HG03159 (cell line): ENCODE results near the gene GALT.

ENCODE experiments used
- ATAC-seq: cut with Tn5 transposase; IDR thresholded peaks from one replicate; pipeline ENCODE4 v1.9.1; 2021; ENCODE audit warnings: mild to moderate bottlenecking, moderate library complexity; ENCODE audit not compliant: unreplicated experiment

Gene GALT

DNA sequence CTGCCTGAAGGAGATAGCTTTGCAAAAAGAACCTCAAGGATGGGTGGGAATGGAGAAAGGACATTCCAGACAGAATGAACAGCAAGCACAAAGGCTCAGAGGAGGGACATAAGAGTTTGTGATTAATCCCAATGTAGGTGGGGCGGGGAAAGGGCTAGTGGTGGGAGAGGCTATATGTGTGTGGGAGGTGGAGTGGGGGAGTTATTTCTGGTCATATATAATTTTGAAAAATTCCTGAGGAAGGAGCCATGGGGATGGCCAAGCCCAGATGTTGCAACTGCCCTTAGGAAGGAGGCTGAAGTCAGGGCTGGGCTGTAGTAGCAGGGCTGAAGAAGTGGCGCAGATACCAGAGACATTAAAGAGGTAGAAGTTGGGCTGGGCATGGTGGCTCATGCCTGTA lies 29.4 kb downstream of the GALT start:
- no peak for ATAC-seq

- ATAC-seq, result no peak
Observed at GRCh38 chr9:34684145-34684544, 37.7 kb downstream of the GALT start.

- ATAC-seq, result no peak
Observed at GRCh38 chr9:34684816-34685215, 38.3 kb downstream of the GALT start.

GRCh38 chr9:34685591-34685990 lies 39.1 kb downstream of the GALT start:
- ATAC-seq, result no peak

GRCh38 chr9:34686231-34686630 lies 39.8 kb downstream of the GALT start:
- ATAC-seq, result no peak

DNA sequence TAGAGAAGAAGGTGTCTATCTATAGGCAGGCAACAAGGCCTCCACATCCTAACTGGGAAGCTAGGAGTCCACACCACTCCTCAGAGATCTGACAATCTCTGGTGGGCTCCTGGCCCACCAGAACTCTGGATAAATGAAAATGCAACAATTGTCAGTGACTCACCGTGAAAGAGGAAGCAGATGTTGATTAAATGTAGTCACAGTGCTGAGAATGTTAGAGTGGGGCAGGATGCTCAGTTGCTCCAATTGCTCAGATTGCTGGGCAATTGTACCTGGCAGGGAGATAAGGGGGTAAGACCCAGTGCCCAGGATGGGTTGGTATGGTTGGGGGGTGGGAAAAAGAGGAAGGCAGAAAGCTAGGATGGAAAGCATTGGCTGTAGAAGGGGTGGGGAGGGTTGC lies 40.3 kb downstream of the GALT start:
- ATAC-seq, result no peak

DNA sequence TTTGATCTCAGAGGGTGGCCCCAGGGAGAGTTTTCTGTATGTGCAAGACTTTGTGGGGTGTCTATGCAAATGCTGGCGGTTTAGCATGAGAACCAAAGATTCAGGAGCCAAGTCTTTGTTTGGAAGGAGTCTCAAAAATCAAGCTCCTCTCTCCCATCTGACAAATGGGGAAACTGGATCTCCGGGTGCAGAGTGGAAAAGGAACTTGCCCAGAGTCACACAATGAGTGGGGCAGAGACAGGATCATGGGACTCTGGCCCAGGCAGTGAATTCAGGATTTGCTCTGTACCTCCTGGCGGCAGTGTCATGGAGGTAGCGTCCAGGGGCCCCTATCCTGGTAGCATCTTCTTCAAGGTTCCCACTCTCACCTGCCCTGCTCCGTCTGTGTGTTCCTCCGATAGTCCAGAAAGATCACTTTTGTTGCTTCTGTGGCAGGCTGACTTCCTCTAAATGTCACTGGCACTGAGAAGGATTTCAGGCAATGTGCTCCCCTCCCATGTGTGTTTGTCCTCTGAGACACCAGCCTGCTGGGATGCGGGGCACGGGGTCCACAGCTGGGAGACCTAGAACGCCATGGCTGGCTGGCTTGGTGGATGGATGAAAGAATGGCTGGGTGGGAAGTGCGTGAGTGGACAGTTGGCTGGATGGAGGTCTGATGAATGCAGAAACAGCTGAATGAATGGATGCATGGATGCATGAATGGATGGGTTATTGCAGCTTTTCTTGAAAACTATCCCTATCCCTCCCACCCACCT lies 41.0 kb downstream of the GALT start:
- no peak for ATAC-seq

DNA sequence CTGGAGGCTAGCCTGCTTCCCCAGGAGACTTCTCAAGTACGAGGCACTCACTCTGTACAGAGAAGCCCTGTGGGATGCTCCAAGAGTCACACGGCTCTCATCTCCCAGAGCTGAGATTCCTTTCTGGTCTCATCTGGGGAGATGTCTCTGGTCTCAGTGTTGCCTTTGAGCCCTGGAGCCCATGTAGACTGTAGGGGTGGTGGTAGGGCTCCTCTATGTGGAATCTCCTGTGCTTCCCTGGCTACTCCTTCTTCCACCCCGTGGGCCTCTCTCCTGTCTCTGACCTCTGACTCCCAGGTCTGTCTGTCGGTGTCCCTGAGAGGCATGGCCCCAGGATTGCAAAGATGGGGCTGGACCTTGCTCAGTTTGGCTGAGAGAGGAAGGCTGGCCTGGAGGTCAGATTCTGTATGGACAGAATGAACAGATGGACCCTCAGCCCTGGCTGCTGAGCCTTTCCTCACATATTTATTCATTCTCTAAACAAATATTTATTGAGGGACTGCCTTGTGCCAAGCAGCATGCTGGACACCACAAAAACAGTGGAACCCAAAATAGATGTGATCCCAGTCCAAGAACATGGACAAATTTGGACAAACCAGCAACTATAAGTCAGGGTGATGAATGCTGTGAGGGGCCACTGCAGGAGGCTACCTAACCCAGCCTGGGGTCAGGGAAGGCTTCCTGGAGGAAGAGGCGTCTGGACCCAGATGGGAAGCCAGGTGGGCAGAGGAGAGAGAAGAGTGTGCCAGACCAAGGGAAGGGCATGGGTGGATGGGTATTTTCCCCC lies 42.0 kb downstream of the GALT start:
- ATAC-seq, result no peak

DNA sequence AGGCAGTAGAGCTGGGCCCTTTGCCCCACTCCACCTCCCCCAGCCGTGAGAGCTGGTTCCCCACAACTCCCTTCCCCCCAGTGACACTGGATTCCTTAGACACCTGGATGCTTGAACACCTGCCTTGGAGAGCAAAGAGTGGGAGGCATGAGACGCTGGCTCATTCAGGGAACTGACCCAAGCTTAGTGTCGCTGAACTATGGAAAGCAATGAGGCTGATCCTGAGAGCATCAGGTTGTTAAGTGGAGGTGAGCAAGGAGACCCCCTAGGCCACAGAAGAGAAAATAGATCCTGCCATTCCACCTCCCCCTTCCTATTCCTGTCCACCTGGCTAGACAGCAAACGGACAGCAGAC lies 42.6 kb downstream of the GALT start:
- ATAC-seq, result no peak

GRCh38 chr9:34689512-34689911 lies 43.0 kb downstream of the GALT start:
- no peak for ATAC-seq

- no peak for ATAC-seq
Observed at GRCh38 chr9:34690983-34691935, 44.8 kb downstream of the GALT start, which contains the start of gene CCL19. Gene CCL19 (minus strand): TSS chr9:34691276. CDS start chr9:34691139, 137 bp downstream.

DNA sequence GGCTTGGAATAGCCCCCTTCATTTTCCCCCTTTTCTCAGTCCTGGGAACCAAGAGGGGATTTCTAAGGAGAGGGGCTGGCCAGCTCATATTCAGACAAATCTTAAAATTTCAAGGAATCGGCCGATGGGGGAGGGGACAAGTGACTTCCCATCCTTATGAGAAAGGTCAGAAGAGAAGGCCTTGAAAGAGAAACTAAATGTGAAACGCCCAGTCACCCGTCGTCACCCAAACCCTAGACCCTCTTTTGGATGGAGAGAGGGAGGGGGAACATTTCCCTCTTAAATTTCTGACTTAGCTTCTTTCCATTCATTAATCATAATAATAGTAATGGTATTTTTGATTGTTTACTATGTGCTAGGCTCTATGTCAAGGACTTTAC lies 45.5 kb downstream of the GALT start:
- ATAC-seq, result no peak

GRCh38 chr9:34693560-34693959 lies 47.1 kb downstream of the GALT start:
- no peak for ATAC-seq

GRCh38 chr9:34694811-34695210 lies 48.3 kb downstream of the GALT start:
- no peak for ATAC-seq
